ENCODE results near the gene SLC22A9. TPM values are rescaled to one million over a fixed set of nuclear protein-coding genes. Genes with fewer than 3 reads are reported as not detected.
"Not testable (repeated sequence)": the region's sequence is repeated elsewhere in the genome, so short reads cannot be mapped to it uniquely, and the experiment has no call there.

The SLC22A9 gene
- total RNA-seq, result not detected

DNA sequence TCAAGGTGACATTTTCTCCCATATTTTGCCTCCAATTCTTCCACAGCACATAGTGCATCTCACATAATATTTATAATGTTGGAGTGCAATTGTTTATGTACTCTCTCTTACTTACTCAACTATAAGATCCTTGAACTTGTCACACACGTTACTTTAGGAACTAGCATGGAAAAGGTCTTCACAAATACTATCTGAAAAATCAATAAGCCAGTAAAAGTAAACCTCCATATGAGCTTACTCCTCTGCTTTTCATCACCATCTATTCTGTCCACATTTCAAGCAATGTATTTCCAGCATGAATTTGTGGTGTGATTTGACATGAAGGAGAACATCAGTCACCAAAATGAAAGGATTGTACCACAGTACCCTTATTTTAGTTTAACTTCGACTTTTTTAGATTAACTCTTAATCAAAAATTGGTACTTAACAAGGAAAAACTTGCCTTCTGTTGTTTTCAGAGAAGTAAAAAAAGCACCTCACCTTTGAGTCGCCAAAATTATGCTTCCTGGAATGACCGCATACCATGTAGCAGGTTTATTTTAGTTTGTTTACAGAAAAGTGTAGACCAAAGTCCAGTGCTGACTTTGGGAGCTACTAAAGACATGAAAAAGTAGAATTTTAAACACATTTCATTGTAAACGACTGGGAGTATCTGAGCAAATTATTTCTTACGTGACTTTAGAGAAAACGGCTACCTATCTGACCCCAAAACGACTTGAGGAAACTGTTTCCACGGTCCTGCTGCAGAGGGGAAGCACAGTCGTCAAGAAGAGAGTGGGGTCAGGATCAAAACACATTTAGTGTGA, at the start of gene SLC22A9:
TSS of gene SLC22A9 (plus strand) at position 621 of the 806 bp plus-strand sequence. CDS start 272 bp downstream, outside the sequence.
- ATAC-seq, result no peak

DNA sequence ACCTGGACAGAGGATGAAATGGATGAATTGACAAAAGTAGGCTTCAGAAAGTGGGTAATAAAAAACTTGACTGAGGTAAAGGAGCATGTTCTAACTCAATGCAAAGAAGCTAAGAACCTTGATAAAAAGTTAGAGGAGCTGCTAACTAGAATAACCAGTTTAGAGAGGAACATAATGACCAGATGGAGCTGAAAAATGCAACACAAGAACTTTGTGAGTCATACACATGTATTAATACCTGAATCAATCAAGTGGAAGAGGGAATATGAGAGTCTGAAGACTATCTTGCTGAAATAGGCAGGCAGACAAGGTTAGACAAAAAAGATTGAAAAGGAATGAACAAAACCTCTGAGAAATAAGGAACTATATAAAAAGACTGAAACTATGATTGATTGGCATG, 47.9 kb upstream of the SLC22A9 start:
- ATAC-seq, result peak; percentile 62

DNA sequence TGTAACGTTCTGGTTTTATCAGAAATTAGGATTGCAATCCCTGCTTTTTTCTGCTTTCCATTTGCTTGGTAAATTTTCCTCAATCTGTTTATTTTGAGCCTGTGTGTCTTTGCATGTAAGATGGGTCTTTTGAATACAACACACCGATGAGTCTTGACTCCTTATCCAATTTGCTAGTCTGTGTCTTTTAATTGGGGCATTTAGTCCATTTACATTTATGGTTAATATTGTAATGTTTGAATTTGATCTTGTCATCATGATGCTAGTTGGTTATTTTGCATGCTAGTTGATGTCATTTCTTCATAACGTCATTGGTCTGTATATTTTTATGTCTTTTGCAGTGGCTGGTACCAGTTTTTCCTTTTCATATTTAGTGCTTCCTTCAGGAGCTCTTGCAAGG, 34.5 kb upstream of the SLC22A9 start:
- ATAC-seq, result not testable (repeated sequence)

DNA sequence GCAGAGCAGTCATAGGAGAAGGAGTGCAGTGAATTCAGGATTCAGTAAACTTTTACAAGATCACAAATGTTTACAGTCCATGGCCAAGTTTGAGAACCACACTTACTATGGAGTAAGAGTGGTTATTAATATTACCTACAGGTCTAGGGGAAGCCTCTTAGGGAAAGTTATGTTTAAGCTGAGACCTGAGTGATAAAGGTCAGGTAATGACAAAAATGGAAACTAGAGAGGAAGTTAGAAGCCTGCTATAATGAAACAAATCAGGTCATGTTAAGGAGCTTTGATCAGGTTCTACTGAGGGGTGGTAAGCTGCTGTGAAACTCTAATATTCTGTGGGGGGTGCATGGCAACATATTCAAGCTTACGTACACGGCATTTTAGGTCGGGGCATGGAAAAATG, 32.5 kb upstream of the SLC22A9 start:
- no peak for ATAC-seq

DNA sequence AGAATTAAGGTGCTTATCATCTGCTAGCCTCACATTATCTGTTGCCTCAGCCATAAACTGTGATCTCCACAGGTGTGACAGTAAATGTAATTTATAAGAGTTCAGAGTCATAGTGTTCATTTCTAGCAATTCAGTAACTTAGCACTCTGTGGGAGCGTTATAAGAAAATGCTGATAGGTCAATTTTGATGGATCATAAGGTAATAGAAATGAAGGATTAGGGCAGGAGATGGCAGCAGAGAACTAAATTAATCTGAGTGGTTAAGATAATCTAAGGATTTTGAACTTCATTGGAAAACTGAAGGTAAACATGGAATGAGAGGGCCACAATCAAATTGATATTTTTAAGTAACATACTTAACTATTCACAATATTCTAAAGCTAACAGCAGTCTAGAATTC, 26.5 kb upstream of the SLC22A9 start:
- ATAC-seq, result no peak

DNA sequence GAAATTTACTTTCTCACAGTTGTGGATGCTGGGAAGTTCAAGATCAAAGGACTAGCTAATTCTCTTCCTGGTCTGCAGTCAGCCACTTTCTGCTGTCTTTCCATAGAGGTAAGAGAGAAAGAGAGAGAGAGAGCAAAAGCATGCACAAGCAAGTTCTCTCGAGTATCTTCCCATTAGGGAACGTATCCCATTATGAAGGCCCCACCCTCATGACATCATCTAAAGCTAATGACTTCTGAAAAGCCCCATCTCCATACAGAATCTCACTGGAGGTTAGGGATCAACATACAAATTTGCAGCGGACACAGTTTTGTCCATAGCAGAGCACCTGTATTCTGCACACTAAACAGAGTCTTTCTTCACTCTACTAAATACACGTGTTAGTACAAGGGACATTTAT, 17.4 kb upstream of the SLC22A9 start:
- no peak for ATAC-seq

DNA sequence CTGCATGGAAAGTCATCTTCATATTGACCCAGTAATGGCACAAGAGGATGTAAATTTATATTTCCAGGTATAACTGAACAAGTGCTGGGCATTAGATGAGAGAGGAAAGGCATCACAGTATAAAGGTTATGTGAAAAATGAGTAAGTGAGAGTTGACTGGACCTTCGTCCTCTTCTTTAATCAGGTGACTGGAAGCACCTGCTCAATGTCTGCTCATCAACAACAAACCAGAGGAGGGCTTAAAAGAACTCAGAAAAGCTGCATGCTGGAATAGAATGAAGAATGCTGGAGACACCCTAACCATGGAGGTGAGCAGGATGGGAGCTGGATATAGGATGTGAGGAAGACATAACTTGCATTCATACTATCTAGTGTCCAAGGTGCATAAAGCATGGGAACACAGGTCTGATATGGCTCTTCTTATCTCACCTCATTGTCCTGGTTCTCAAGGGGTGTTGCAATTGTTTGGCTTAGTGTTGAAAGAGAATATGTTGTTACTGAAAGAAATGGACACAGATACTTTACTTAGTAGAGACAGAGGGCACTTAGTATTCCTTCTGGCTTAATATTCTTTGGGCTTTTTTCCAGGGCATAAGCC, 7.3 kb upstream of the SLC22A9 start:
- ATAC-seq, result no peak

DNA sequence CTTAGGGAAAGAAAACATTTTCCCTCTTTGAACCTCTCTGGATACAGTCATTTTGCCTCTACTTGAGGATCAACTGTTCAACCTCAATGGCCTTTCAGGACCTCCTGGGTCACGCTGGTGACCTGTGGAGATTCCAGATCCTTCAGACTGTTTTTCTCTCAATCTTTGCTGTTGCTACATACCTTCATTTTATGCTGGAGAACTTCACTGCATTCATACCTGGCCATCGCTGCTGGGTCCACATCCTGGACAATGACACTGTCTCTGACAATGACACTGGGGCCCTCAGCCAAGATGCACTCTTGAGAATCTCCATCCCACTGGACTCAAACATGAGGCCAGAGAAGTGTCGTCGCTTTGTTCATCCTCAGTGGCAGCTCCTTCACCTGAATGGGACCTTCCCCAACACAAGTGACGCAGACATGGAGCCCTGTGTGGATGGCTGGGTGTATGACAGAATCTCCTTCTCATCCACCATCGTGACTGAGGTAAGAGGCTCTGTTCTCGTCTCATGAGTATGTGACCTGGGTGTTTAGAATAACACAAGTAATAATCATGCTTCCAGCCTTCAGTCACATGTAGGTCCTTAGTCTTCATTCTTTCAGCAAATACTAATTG, 495 bp downstream of the SLC22A9 start:
- ATAC-seq, result no peak

DNA sequence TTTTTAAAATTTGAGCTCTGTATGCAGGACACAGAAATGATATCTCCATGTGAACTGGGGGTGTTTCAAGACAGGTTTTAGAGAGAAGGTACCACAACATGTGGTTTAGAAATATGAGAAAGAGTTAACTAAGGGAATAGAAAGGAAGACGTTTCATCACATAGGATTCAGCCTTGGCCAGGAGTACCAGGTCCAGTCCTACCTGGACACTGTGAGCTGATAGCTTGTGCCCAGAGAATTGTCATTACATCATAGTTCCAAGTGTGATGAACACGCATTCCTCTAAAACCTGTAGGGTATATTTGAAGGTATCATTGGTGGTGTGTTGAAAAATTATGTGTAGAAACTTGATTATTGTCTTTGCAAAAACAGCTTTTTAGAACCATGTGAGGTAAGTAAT, 1.8 kb downstream of the SLC22A9 start:
- no peak for ATAC-seq

DNA sequence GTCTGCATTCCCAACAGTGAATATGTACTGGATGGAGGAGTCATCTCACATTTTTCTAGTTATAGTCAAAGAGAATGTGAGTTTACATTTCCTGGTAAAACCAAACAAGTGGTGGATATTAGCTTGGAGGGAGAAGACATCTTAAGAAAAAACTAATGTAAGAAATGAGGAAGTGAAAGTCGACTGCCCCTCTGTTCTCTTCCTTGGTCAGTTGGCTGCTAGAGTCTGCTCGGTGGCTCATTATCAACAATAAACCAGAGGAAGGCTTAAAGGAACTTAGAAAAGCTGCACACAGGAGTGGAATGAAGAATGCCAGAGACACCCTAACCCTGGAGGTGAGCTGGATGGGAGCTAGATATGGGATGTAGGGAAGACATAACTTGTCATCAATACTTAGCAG, 5.8 kb downstream of the SLC22A9 start:
- ATAC-seq, result no peak

DNA sequence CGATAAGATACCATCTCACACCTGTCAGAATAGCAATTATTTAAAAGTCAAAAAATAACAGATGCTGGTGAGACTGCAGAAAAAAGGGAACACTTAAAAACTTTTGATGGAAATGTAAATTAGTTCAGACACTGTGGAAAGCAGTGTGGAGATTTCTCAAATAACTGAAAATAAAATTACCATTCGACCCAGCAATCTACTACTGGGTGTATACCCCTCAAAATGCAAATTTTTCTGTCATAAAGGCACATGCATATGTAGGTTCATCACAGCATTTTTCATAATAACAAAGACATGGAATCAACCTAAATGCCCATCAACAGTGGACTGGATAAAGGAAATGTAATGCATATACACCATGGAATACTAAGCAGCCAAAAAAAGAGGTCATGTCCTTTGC, 10.5 kb downstream of the SLC22A9 start:
- ATAC-seq, result no peak

DNA sequence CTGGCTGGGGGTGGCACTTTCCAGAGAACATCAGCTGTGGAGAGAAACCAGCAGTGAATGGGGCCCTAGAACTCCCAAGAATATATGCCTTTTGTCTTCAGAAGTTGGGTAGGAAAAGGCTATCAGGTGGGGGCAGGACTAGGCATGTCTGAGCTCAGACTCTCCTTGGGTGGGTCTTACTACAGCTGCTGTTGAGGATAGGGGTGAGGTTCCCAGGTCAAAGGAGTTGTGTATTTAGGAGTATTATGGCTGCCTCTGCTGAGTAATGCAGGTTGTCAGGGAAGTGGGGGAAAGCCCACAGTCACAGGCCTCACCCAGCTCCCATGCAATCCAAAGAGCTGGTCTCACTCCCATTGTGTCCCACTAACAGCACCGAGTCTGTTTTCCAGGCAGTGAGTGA, 26.1 kb downstream of the SLC22A9 start:
- peak; percentile 77 for ATAC-seq

DNA sequence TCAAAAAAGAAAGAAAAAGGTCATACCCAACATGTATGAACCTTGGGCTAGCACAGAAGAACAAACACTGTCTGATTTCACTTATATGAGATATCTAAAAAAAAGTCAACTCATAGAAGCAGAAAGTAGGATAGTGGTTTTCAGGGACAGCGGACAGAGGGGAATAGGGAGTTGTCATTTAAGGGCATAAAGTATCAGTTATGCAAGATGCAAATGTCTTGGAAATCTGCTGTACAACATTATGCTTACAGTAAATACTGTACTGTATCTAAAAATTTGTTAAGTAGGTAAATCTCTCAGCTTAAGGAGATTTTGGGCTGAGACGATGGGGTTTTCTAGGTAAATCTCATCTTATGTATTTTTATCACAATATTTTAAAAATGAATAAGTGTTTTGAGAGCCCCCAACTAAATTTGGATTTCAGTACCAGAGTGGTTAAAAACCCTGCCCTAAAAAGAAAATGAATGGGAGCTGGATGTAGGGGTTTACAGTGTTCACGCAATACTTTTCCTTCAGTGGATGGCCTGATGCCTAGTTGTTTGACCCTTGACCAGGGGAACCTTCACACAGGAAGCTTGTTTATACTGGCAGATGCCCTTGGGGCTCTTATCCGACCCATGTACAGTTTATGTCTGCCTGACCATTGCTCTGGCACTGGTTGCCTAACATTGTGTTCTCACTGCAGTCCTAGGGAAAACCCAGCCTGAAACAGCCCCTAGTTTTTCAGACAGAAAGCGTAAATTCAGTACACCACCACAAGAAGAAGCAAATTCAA, 34.8 kb downstream of the SLC22A9 start:
- no peak for ATAC-seq

DNA sequence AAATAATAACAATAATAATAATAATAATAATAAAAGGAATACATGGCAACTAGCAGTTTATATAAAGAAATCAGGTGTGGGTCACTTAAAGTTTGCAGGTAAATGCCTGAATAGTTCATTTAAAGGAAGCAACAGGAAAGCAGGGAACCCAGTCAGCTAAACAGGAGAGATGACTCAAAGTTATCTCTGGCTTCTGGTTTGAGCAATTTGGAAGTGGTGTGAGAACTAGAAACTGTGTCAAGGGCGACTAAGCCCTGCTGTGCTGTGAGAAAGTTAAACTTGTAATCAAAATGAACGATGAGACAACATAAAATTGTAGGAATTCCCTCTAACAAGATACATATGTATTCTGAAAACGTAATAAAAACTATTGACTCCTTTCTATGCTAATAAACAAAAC, 35.5 kb downstream of the SLC22A9 start:
- ATAC-seq, result no peak

DNA sequence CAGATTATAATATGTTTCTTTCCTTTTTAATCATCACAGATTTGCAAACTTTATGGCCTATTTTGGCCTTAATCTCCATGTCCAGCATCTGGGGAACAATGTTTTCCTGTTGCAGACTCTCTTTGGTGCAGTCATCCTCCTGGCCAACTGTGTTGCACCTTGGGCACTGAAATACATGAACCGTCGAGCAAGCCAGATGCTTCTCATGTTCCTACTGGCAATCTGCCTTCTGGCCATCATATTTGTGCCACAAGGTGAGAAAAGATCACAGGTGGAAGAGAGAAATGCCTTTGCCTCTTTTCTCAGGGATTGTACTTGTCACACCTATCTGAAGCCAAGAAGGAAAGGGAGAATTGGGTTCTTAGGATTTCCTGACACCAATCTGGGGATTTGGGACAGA, 36.9 kb downstream of the SLC22A9 start:
- no peak for ATAC-seq

DNA sequence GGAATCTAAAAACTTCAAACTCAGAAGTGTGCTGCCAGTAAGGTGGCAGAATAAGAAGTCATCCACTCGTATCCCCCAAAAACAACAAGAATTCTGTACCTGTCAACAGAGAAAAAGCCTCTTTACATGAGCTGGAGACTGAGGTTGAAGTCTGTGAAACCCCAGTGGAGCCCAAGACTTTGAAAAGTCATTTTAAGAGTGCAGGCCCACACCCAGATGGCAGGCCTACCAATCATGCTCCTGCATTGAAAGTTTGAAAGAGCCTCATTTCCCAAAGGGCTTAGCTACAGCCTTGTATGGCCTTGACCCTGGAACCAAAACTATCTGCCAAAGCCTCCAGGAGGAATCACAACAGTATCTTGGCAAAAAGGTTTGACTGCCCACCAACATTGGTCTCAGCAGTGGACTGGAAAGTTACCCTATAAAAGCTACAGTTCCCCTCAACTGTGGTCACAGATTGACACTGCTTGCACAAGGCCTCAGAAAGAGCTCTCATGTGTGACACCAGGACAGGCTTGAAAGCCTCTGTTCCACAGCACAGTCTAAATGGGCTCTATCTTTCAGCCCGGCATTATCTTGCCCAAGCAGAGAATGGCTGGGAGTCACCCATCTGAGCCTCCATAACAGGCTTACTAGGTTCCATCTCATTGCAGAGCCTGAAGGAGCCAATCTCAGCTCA, 47.7 kb downstream of the SLC22A9 start:
- no peak for ATAC-seq

DNA sequence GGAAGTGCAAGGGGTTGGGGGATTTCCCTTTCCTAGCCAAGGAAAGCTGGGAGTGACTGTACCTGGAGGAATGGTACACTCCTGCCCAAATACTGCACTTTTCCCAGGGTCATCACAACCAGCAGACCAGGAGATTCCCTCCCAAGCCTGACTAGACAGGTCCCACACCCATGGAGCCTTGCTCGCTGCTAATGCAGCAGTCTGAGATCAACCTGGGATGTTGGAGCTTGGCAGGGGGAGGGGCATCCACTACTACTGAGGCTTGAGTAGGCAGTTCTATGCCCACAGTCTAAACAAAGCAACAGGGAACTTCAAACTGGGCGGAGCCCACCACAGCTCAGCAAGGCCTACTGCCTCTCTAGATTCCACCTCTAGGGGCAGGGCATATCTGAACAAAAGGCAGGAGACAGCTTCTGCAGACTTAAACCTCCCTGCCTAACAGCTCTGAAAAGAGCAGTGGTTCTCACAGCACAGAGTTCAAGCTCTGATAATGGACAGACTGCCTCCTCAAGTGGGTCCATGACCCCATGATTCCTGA, 58.5 kb downstream of the SLC22A9 start:
- peak; percentile 41 for ATAC-seq

DNA sequence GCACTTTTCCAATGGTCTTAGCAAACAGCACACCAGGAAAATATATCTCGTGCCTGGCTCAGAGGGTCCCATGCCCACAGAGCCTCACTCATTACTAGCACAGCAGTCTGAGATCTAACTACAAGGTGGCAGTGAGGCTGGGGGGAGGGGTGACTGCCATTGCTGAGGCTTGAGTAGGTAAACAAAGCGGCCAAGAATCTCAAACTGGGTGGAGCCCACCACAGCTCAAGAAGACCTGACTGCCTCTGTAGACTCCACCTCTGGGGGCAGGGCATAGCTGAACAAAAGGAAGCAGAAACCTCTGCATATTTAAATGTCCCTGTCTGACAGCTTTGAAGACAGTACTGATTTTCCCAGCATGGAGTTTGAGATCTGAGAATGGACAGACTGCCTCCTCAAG, 61.1 kb downstream of the SLC22A9 start:
- not testable (repeated sequence) for ATAC-seq

DNA sequence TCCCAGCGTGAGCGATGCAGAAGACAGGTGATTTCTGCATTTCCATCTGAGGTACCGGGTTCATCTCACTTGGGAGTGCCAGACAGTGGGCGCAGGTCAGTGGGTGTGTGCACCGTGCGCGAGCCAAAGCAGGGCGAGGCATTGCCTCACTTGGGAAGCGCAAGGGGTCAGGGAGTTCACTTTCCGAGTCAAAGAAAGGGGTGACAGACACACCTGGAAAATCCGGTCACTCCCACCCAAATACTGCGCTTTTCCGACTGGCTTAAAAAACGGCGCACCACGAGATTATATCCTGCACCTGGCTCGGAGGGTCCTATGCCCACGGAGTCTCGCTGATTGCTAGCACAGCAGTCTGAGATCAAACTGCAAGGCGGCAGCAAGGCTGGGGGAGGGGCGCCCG, 65.8 kb downstream of the SLC22A9 start:
- not testable (repeated sequence) for ATAC-seq

DNA sequence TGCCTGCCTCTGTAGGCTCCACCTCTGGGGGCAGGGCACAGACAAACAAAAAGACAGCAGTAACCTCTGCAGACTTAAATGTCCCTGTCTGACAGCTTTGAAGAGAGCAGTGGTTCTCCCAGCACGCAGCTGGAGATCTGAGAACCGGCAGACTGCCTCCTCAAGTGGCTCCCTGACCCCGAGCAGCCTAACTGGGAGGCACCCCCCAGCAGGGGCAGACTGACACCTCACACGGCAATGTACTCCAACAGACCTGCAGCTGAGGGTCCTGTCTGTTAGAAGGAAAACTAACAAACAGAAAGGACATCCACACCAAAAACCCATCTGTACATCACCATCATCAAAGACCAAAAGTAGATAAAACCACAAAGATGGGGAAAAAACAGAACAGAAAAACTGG, 66.2 kb downstream of the SLC22A9 start:
- not testable (repeated sequence) for ATAC-seq

DNA sequence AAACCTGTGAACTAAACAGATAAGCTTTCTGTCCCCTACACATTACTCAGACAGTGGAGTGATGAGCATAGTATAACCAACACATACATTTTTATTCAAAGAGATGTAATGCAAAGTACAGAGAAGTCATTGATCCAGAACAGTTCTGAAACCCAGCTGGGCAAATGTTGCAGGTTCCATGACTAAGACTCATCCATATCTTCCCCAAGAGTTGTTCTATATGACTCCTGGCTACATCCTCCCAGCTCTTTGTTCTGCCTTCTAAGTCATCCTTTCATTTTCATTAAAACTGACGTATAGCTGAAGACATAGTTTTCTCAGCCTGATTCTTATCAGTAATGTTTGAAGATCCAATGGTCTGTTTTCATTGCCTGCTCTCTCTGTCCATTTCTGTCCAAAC, 74.1 kb downstream of the SLC22A9 start:
- ATAC-seq, result no peak

DNA sequence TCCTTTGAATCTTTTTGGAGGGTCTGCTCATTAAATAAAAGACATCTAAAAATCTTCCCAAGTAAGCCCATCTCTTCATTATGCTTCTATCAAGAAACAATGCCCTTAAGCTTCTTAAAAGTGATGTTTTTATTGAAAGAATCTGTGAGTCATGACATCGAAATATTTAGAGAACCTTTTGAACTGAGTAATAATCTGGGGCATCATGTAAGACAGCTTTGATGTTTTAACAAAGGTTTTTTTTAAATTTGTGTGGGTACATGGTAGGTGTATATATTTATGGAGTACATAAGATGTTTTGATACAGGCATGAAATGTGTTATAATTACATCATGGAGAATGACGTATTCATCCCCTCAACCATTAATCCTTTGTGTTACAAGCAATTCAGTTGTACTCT, 74.6 kb downstream of the SLC22A9 start:
- no peak for ATAC-seq
